ENCODE results near the gene ANXA4. TPM values are rescaled to one million over a fixed set of nuclear protein-coding genes. Genes with fewer than 3 reads are reported as not detected.

The ANXA4 gene
- total and polyA plus RNA-seq, 2 of the 13 experiments (the other 11 are each of a cell fraction or from before 2014, with no cell fraction given): 155 to 168 TPM

- TF ChIP-seq, protein P1, sequence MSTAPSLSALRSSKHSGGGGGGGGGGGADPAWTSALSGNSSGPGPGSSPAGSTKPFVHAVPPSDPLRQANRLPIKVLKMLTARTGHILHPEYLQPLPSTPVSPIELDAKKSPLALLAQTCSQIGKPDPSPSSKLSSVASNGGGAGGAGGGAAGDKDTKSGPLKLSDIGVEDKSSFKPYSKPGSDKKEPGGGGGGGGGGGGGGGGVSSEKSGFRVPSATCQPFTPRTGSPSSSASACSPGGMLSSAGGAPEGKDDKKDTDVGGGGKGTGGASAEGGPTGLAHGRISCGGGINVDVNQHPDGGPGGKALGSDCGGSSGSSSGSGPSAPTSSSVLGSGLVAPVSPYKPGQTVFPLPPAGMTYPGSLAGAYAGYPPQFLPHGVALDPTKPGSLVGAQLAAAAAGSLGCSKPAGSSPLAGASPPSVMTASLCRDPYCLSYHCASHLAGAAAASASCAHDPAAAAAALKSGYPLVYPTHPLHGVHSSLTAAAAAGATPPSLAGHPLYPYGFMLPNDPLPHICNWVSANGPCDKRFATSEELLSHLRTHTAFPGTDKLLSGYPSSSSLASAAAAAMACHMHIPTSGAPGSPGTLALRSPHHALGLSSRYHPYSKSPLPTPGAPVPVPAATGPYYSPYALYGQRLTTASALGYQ (CRISPR knock-in tag; IDR thresholded peaks at IDR 0.05): peak; percentile 25
- TF ChIP-seq HMG20A (CRISPR knock-in tag; IDR thresholded peaks at IDR 0.05; ENCODE audit: borderline replicate concordance): 0 out of 2 replicates have a peak, but pooled peaks have one; percentile 35
- peak; percentile 88; the same call in 1 of the 2 replicates for TF ChIP-seq PRMT3 (CRISPR knock-in tag; IDR thresholded peaks at IDR 0.05; ENCODE audit: borderline replicate concordance, low read depth)
- no peak for TF ChIP-seq PLRG1 (conservative IDR thresholded peaks at IDR 0.05)
- no peak for TF ChIP-seq ZNF513 (CRISPR knock-in tag; conservative IDR thresholded peaks at IDR 0.05)
- TF ChIP-seq, protein P2, sequence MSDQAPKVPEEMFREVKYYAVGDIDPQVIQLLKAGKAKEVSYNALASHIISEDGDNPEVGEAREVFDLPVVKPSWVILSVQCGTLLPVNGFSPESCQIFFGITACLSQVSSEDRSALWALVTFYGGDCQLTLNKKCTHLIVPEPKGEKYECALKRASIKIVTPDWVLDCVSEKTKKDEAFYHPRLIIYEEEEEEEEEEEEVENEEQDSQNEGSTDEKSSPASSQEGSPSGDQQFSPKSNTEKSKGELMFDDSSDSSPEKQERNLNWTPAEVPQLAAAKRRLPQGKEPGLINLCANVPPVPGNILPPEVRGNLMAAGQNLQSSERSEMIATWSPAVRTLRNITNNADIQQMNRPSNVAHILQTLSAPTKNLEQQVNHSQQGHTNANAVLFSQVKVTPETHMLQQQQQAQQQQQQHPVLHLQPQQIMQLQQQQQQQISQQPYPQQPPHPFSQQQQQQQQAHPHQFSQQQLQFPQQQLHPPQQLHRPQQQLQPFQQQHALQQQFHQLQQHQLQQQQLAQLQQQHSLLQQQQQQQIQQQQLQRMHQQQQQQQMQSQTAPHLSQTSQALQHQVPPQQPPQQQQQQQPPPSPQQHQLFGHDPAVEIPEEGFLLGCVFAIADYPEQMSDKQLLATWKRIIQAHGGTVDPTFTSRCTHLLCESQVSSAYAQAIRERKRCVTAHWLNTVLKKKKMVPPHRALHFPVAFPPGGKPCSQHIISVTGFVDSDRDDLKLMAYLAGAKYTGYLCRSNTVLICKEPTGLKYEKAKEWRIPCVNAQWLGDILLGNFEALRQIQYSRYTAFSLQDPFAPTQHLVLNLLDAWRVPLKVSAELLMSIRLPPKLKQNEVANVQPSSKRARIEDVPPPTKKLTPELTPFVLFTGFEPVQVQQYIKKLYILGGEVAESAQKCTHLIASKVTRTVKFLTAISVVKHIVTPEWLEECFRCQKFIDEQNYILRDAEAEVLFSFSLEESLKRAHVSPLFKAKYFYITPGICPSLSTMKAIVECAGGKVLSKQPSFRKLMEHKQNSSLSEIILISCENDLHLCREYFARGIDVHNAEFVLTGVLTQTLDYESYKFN (CRISPR knock-in tag; conservative IDR thresholded peaks at IDR 0.05): peak; percentile 69; the same call in 1 of the 2 replicates
- TF ChIP-seq ZNF564 (CRISPR knock-in tag; IDR thresholded peaks at IDR 0.05): peak; percentile 85
- TF ChIP-seq ZNF256 (CRISPR knock-in tag; conservative IDR thresholded peaks at IDR 0.05): no peak; the same call in 1 of the 2 replicates
- no peak; the same call in 1 of the 2 replicates for TF ChIP-seq ZFP90 (CRISPR knock-in tag; IDR thresholded peaks at IDR 0.05; ENCODE audit: borderline replicate concordance)
- TF ChIP-seq ZNF678 (CRISPR knock-in tag; IDR thresholded peaks at IDR 0.05): peak; percentile 98; the same call in 1 of the 2 replicates
- peak; percentile 32; the same call in 1 of the 2 replicates for TF ChIP-seq SIX1 (CRISPR knock-in tag; IDR thresholded peaks at IDR 0.05; ENCODE audit: borderline replicate concordance)
- peak; percentile 39; the same call in 1 of the 2 replicates for TF ChIP-seq HOXA5 (CRISPR knock-in tag; IDR thresholded peaks at IDR 0.05)
- peak; percentile 99 for TF ChIP-seq ZNF883 (CRISPR knock-in tag; IDR thresholded peaks at IDR 0.05; ENCODE audit: not compliant biosample characterization)
- TF ChIP-seq ZNF615 (CRISPR knock-in tag; IDR thresholded peaks at IDR 0.05; ENCODE audit: borderline replicate concordance): no peak; the same call in 1 of the 2 replicates
- peak; percentile 85 for TF ChIP-seq SP2 (CRISPR knock-in tag; IDR thresholded peaks at IDR 0.05)
- peak; percentile 90 for TF ChIP-seq ZNF619 (CRISPR knock-in tag; IDR thresholded peaks at IDR 0.05)
- peak; percentile 74 for TF ChIP-seq AGO2 (optimal IDR thresholded peaks at IDR 0.05; ENCODE audit: low read depth, low read length)
- TF ChIP-seq ISL2 (CRISPR knock-in tag; IDR thresholded peaks at IDR 0.05): peak; percentile 78
- TF ChIP-seq ZNF770 (CRISPR knock-in tag; IDR thresholded peaks at IDR 0.05): peak; percentile 72; the same call in 1 of the 2 replicates
- TF ChIP-seq RXRB (CRISPR knock-in tag; IDR thresholded peaks at IDR 0.05; ENCODE audit: borderline replicate concordance): peak; percentile 87
These were observed 87.5 kb downstream of the ANXA4 start, which contains the start of gene GMCL1 (continued) for GRCh38 chr2:69829256-69830044.

Measured in HepG2 (cell line).